Body of pancreas (tissue), 4 donors: ENCODE data around the gene ZBTB37. TPM values are rescaled to one million over a fixed set of nuclear protein-coding genes. Genes with fewer than 3 reads are reported as not detected.

Experiments used
- ATAC-seq: fragments of 150-250 bp; one replicate; pipeline ENCODE4 v1.9.1; 2016
- DNase-seq, 4 donors: peaks; one replicate each; pipeline ENCODE4 v3.0.0-alpha.2; 2019
- H3K27ac ChIP-seq, 4 donors: fragments of 200-600 bp; sonication (generic); 1 replicate in 3 of 4; 2 replicates in 1 of 4; pipeline versions ENCODE4 v1.5.1 to v1.6.1; 2016 to 2019; ENCODE audit warnings: mild to moderate bottlenecking in 1 of 4, mixed read lengths in 1 of 4, moderate library complexity in 1 of 4
- H3K27me3 ChIP-seq, 2 donors: fragments of 200-600 bp; sonication (generic); one replicate each; pipeline ENCODE4 v1.6.0; 2016; ENCODE audit warnings: mild to moderate bottlenecking in 1 of 2
- H3K36me3 ChIP-seq, 2 donors: fragments of 200-600 bp; sonication (generic); replicated peaks in 1 of 2; 2 replicates each; pipeline ENCODE4 v1.5.1; 2016; ENCODE audit warnings: low read depth in 2 of 2; ENCODE audit not compliant: insufficient read depth in 1 of 2
- H3K4me1 ChIP-seq: fragments of 200-600 bp; sonication (generic); one replicate; pipeline ENCODE4 v1.6.0; 2016
- H3K4me3 ChIP-seq, 2 donors: fragments of 200-600 bp; sonication (generic); 1 replicate in 1 of 2; 2 replicates in 1 of 2; pipeline ENCODE4 v1.5.1; 2016 to 2019
- H3K9me3 ChIP-seq, 3 donors: fragments of 200-600 bp; sonication (generic); 1 replicate in 2 of 3; 2 replicates in 1 of 3; pipeline ENCODE4 v1.5.1; 2016
- CTCF ChIP-seq, 7 experiments: fragments of 450-650 bp in 4 of 7; fragments of 200-600 bp in 3 of 7; sonication (generic) in 3 of 7; IDR thresholded peaks; one replicate each; pipeline ENCODE4 v1.5.1; 2016 to 2019; ENCODE audit warnings: antibody characterized with exemption in 7 of 7
- POLR2A ChIP-seq, 3 donors: fragments of 450-650 bp; IDR thresholded peaks; one replicate each; pipeline ENCODE4 v1.6.1; 2016; ENCODE audit warnings: antibody characterized with exemption in 3 of 3, mild to moderate bottlenecking in 2 of 3
- WGBS, 2 donors: methylation state at CpG; one replicate each; pipeline ENCODE4 v1.1.5; 2017; 5-methylcytosine and 5-hydroxymethylcytosine counted together
- intact Hi-C: fragments of 100-400 bp; cut with DNase I; formaldehyde crosslinking; loops from one replicate; pipeline ENCODE4 v1.15.1; 2023
- total RNA-seq, 2 donors: library from RNA; depleted of rRNA; stranded (reverse); fragments of >200 nt; gene quantifications; one replicate each; pipeline ENCODE4 v1.1.0, GENCODE V29; 2016

Gene ZBTB37
- total RNA-seq, 2 donors from 2014 or later: 6.2 to 6.6 TPM

DNA sequence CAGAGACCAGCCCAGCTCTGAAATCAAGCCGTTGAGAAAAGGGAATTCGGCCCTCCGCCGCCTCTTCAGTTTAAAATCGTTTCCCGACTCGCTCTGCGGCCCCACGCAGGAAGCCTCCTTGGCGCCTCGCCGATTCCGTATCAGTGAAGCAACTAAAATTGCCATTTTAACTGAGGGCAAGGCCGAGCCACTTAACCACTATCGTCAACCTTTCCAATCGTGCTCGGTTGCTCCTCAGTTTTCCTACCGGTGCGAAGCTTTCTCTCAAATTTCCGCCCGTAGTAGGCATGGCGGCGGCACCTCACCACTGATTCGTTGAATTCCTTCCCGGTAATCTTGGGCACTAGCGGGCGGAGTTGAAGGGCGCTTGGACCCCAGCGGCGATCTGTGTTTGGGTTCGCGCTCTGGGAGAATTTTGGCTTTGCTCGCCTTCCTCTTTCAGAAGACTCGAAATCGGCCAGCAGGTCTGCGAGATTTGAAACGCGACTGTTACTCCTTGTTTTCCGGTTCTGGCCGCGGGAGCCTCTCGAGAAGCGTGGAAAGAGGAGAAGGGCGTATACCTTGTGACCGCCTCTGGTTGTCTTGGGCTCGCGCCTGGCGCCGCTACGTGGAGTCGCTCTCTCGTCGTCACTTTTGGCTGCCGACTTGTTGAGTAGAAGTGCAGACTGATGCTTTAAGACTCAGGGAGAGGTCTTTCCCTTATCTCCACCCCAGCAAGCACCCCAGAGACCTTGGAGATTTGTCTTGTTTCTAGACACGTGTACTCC, 43.7 kb upstream of the ZBTB37 start, which contains the start of the genes CENPL and DARS2:
Gene CENPL (minus strand): TSS at position 569 of the 767 bp plus-strand sequence. CDS start 13,584 bp downstream, outside the sequence.
Gene DARS2 (plus strand): TSS at position 359 of the 767 bp plus-strand sequence. CDS start 557 bp downstream, outside the sequence.
- H3K27me3 ChIP-seq: no peaks in the 10 kb centered on the region
- ATAC-seq (peak; percentile 98), DNase-seq (peak; percentile 96 to 98 (median 97))
- intact Hi-C loops: no loop called here
- peaks cover 15% of the 10 kb centered on the region for H3K4me1 ChIP-seq
- whole genome bisulfite sequencing, 2 donors: 0 to 1% methylated on average over 31 to 55 of the region's 55 CpGs
- no peaks in the 10 kb centered on the region for H3K9me3 ChIP-seq
- peak; percentile 30 to 81 (median 75) for TF ChIP-seq POLR2A (IDR thresholded peaks at IDR 0.05)
- TF ChIP-seq CTCF (IDR thresholded peaks at IDR 0.05): peak in 1 of 7 experiments; percentile 8
- peak within 1 kb of the TSS; percentile 77 to 96 (median 90) for H3K27ac ChIP-seq
- H3K4me3 ChIP-seq: peak within 1 kb of the TSS; percentile 45 to 58
- H3K36me3 ChIP-seq: no peaks in the 10 kb centered on the region

DNA sequence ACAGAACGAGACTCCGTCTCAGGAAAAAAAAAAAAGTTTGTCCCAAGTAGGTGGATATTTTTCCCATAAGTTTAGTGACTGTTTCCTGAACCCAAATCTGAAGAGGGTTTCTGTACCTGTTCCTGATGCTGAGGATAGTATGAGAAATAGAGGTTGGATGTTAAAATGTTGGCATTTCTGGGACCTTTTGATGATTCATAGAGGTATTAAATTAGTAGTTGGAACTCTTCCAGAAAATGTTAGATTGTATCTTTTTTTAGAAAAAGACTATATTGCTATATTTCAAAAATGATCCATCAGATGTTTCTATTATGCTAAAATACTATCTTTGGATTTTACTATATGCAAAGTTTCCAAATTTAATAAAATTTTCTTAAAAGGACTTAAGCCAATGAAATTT, 40.6 kb upstream of the ZBTB37 start:
- peaks cover 15% of the 10 kb centered on the region for H3K4me1 ChIP-seq
- DNase-seq (no peak), ATAC-seq (no peak)
- 88 to 92% methylated on average over 2 of the region's 2 CpGs for WGBS, 2 donors
- intact Hi-C loops: no loop called here
- H3K4me3 ChIP-seq: no peak overlapping the region
- H3K27me3 ChIP-seq: no peaks in the 10 kb centered on the region
- TF ChIP-seq CTCF (IDR thresholded peaks at IDR 0.05): no peak
- no peak for TF ChIP-seq POLR2A (IDR thresholded peaks at IDR 0.05)
- H3K9me3 ChIP-seq: no peaks in the 10 kb centered on the region
- H3K27ac ChIP-seq: no peak overlapping the region
- peaks cover 0 to 4% of the 10 kb centered on the region in 2 donors for H3K36me3 ChIP-seq

DNA sequence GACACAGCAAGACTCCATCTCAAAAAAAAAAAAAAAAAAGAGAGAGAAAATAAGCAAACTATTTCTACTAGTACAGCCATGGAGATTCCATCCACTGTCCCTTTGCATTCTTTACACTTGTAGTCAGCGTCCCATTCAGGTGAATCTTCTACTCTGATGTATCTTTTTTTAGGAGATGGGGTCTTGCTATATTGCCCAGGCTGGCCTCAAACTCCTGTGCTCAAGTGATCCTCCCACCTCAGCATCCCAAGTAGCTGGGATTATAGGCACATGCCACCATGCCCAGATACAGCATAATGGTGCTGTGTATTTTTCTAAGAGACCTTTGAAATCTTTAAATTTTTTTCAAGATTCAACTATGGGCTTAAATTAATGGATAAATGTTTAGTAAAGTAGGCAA, 35.4 kb upstream of the ZBTB37 start:
- Histone ChIP-seq H3K27me3 (no peaks in the 10 kb centered on the region), H3K4me1 (no peaks in the 10 kb centered on the region), H3K9me3 (no peaks in the 10 kb centered on the region), H3K36me3 (peaks cover 0 to 7% of the 10 kb centered on the region in 2 donors), H3K27ac (no peak overlapping the region), H3K4me3 (no peak overlapping the region)
- DNase-seq: no peak
- no peak for ATAC-seq
- intact Hi-C loops: loop anchor here (10.0 kb wide), 1 partner anchor 408 kb away; no protein-coding TSS in a partner anchor
- no peak for TF ChIP-seq CTCF (IDR thresholded peaks at IDR 0.05)
- TF ChIP-seq POLR2A (IDR thresholded peaks at IDR 0.05): no peak
- 95% methylated on average over 1 of the region's 1 CpG for WGBS, 2 donors

DNA sequence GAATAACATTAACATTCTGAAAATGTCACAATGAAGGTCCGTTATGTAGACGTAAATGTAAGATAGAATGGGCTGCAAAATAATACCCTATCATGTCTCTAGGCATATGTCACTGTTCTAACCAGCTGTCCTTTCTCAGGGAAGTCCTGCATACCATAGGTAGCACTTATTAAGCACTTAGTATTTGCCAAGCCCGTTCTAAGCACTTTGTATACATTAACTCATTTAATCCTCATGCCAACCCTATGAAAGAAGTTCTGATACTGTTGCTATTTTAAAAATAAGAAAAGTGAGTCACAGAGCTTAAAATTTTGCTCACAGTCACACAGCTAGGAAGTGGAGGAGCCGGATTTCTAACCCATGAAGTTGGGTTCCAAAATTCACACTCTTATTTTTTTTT, 16.1 kb upstream of the ZBTB37 start:
- H3K4me1 ChIP-seq: no peaks in the 10 kb centered on the region
- intact Hi-C loops: no loop called here
- no peak overlapping the region for H3K27ac ChIP-seq
- H3K4me3 ChIP-seq: no peak overlapping the region
- DNase-seq: no peak
- no peak for ATAC-seq
- H3K36me3 ChIP-seq: no peaks in the 10 kb centered on the region
- no peak for TF ChIP-seq POLR2A (IDR thresholded peaks at IDR 0.05)
- TF ChIP-seq CTCF (IDR thresholded peaks at IDR 0.05): no peak
- H3K9me3 ChIP-seq: no peaks in the 10 kb centered on the region
- no peaks in the 10 kb centered on the region for H3K27me3 ChIP-seq
- WGBS, 2 donors: 80 to 82% methylated on average over 4 of the region's 4 CpGs
